ENCODE measurements around the gene SERPINH1. TPM values are rescaled to one million over a fixed set of nuclear protein-coding genes. Genes with fewer than 3 reads are reported as not detected.

SERPINH1 gene
- polyA plus RNA-seq, 2 of the 4 experiments (the other 2 are of a cell fraction): 70.7 to 162 TPM

DNA sequence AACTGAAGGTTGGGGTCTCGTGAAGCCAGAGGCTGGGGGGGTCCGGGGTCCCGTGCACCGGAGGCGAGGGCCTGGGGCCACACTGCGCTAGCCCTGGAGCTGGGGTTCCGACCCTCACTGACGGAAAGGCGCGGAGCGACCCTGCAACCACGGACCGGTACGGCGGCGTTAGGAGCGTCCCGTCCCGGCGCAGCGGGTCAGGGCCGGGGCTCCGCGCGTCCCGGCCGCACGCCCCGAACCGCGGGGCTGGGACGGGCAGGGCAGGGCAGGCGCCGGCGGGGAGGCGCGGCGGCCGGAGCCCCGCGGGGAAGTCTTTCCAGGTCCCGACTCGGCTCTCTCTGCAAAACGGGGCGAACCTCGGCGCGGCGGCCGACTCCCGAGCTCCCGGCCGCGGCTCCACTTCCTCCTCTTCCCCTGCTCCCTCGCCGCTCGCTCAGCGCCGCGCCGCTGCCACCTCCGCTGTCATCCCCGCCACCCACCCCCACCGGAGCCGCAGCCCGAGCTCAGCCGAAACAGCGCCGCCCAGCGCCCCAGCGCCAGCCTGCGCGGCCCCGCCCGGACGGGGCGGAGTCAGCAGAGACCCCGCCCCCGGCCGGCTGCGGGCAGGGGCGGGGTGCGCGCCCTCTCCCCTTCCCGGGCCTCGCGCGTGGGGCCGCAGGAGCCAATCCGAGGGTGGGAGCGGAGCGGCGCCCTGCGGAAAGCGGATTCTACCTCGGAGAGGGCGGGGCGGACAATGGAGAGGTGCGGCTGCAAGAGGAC is 36.4 kb upstream of the SERPINH1 start, which contains the start of gene GDPD5:
GDPD5 (minus strand) TSS at position 509 of the 759 bp plus-strand sequence. CDS start 48,206 bp downstream, outside the sequence.
- ATAC-seq (peak; percentile 81 to 90), DNase-seq (ENCODE audit: low read depth in 1 of 2, low spot score in 1 of 2) (peak; percentile 76 to 89), FAIRE-seq (no peak)
- H3K9me3 ChIP-seq: no peaks in the 10 kb centered on the region
- TF ChIP-seq ZNF302 (CRISPR knock-in tag; IDR thresholded peaks at IDR 0.05) (no peak), MYC (IDR thresholded peaks at IDR 0.05; ENCODE audit: borderline replicate concordance, low read length) (peak; percentile 24; the same call in 1 of the 2 replicates), TP53 (CRISPR knock-in tag; IDR thresholded peaks at IDR 0.05) (no peak), JUN (IDR thresholded peaks at IDR 0.05) (peak in 1 of 2 experiments; percentile 62; a peak in 1 of 5 replicates), RAD21 (conservative IDR thresholded peaks at IDR 0.05 in 1 of 2, IDR thresholded peaks at IDR 0.05 in 1 of 2) (peak; percentile 27 to 76; a peak in 3 of 5 replicates), MAZ (IDR thresholded peaks at IDR 0.05; ENCODE audit: borderline replicate concordance, low read depth, low read length) (0 out of 2 replicates have a peak, but pooled peaks have one; percentile 55), PHF8 (IDR thresholded peaks at IDR 0.05; ENCODE audit: borderline replicate concordance, low read depth) (peak; percentile 34; the same call in 1 of the 2 replicates), POLR2A (IDR thresholded peaks at IDR 0.05; ENCODE audit: low read length) (peak; percentile 37), RFX5 (IDR thresholded peaks at IDR 0.05) (no peak), SMC3 (IDR thresholded peaks at IDR 0.05) (peak; percentile 84)
- TF ChIP-seq, protein P1, sequence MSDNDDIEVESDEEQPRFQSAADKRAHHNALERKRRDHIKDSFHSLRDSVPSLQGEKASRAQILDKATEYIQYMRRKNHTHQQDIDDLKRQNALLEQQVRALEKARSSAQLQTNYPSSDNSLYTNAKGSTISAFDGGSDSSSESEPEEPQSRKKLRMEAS (IDR thresholded peaks at IDR 0.05): peak; percentile 63
- TF ChIP-seq, protein P2, sequence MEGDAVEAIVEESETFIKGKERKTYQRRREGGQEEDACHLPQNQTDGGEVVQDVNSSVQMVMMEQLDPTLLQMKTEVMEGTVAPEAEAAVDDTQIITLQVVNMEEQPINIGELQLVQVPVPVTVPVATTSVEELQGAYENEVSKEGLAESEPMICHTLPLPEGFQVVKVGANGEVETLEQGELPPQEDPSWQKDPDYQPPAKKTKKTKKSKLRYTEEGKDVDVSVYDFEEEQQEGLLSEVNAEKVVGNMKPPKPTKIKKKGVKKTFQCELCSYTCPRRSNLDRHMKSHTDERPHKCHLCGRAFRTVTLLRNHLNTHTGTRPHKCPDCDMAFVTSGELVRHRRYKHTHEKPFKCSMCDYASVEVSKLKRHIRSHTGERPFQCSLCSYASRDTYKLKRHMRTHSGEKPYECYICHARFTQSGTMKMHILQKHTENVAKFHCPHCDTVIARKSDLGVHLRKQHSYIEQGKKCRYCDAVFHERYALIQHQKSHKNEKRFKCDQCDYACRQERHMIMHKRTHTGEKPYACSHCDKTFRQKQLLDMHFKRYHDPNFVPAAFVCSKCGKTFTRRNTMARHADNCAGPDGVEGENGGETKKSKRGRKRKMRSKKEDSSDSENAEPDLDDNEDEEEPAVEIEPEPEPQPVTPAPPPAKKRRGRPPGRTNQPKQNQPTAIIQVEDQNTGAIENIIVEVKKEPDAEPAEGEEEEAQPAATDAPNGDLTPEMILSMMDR (IDR thresholded peaks at IDR 0.05): peak; percentile 83
- TF ChIP-seq, protein P3, sequence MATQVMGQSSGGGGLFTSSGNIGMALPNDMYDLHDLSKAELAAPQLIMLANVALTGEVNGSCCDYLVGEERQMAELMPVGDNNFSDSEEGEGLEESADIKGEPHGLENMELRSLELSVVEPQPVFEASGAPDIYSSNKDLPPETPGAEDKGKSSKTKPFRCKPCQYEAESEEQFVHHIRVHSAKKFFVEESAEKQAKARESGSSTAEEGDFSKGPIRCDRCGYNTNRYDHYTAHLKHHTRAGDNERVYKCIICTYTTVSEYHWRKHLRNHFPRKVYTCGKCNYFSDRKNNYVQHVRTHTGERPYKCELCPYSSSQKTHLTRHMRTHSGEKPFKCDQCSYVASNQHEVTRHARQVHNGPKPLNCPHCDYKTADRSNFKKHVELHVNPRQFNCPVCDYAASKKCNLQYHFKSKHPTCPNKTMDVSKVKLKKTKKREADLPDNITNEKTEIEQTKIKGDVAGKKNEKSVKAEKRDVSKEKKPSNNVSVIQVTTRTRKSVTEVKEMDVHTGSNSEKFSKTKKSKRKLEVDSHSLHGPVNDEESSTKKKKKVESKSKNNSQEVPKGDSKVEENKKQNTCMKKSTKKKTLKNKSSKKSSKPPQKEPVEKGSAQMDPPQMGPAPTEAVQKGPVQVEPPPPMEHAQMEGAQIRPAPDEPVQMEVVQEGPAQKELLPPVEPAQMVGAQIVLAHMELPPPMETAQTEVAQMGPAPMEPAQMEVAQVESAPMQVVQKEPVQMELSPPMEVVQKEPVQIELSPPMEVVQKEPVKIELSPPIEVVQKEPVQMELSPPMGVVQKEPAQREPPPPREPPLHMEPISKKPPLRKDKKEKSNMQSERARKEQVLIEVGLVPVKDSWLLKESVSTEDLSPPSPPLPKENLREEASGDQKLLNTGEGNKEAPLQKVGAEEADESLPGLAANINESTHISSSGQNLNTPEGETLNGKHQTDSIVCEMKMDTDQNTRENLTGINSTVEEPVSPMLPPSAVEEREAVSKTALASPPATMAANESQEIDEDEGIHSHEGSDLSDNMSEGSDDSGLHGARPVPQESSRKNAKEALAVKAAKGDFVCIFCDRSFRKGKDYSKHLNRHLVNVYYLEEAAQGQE (IDR thresholded peaks at IDR 0.05): no peak
- TF ChIP-seq, protein P4, sequence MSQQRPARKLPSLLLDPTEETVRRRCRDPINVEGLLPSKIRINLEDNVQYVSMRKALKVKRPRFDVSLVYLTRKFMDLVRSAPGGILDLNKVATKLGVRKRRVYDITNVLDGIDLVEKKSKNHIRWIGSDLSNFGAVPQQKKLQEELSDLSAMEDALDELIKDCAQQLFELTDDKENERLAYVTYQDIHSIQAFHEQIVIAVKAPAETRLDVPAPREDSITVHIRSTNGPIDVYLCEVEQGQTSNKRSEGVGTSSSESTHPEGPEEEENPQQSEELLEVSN (IDR thresholded peaks at IDR 0.05; ENCODE audit: borderline replicate concordance, low read depth): no peak
- ChIA-PET POLR2A (interaction anchor here (0.7 to 1.1 kb wide), 4 partner anchors 26 to 1112 kb away, joined by 4 to 5 read pairs (median 4); no protein-coding TSS in a partner anchor), CTCF (interaction anchor here (0.7 to 17.4 kb wide), 24 partner anchors 9 to 865 kb away, joined by 3 to 432 read pairs (median 4); no protein-coding TSS in a partner anchor)
- 0% methylated on average over 24 of the region's 99 CpGs for WGBS (ENCODE audit: missing lambda C conversion rate)
- H3K4me2 ChIP-seq: peak within 1 kb of the TSS; percentile 88
- H3K4me3 ChIP-seq: peak within 1 kb of the TSS; percentile 91
- H3K27ac ChIP-seq: peak within 1 kb of the TSS; percentile 95
- H3K4me1 ChIP-seq: peaks cover 16% of the 10 kb centered on the region

DNA sequence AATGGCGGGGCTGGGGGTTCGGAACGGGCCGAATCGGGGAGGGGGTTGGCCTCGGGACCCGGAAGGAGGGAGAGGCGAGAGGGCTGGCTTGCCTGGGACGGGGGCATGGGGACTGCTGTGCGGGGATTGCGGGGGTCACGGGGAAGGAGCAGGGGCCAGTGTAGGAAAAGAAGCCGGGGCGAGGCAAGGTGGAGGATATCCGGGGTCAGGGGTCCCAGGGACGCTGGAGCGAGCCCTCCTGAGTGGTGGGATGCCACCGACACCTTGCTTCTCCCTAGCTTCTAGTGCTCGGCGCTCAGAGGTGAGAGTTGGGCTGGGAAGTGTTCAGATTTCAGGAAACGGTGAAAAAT is 35.9 kb upstream of the SERPINH1 start:
- H3K27ac ChIP-seq: peak overlapping the region; percentile 95
- peak overlapping the region; percentile 88 for H3K4me2 ChIP-seq
- 6% methylated on average over 9 of the region's 21 CpGs for WGBS (ENCODE audit: missing lambda C conversion rate)
- ATAC-seq: peak in 1 of 2 experiments; percentile 8; a peak in 3 of 6 replicates
- TF ChIP-seq MAZ (IDR thresholded peaks at IDR 0.05; ENCODE audit: borderline replicate concordance, low read depth, low read length): no peak
- no peak for TF ChIP-seq JUN (IDR thresholded peaks at IDR 0.05)
- TF ChIP-seq RARB (CRISPR knock-in tag; IDR thresholded peaks at IDR 0.05): no peak
- no peak for TF ChIP-seq HEYL (CRISPR knock-in tag; IDR thresholded peaks at IDR 0.05)
- no peak for TF ChIP-seq SREBF2 (IDR thresholded peaks at IDR 0.05)
- no peak for TF ChIP-seq ZSCAN20 (CRISPR knock-in tag; IDR thresholded peaks at IDR 0.05)
- no peak for TF ChIP-seq GATA3 (IDR thresholded peaks at IDR 0.05; ENCODE audit: borderline replicate concordance)
- TF ChIP-seq CHD2 (IDR thresholded peaks at IDR 0.05; ENCODE audit: low read length, partially characterized antibody): no peak
- no peak for TF ChIP-seq KDM1A (IDR thresholded peaks at IDR 0.05; ENCODE audit: low read depth)
- no peak for TF ChIP-seq RAD21 (conservative IDR thresholded peaks at IDR 0.05 in 1 of 2, IDR thresholded peaks at IDR 0.05 in 1 of 2)
- TF ChIP-seq POLR2A (IDR thresholded peaks at IDR 0.05; ENCODE audit: low read length): no peak
- TF ChIP-seq CEBPB (IDR thresholded peaks at IDR 0.05): no peak
- TF ChIP-seq, protein P5, sequence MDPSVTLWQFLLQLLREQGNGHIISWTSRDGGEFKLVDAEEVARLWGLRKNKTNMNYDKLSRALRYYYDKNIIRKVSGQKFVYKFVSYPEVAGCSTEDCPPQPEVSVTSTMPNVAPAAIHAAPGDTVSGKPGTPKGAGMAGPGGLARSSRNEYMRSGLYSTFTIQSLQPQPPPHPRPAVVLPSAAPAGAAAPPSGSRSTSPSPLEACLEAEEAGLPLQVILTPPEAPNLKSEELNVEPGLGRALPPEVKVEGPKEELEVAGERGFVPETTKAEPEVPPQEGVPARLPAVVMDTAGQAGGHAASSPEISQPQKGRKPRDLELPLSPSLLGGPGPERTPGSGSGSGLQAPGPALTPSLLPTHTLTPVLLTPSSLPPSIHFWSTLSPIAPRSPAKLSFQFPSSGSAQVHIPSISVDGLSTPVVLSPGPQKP (IDR thresholded peaks at IDR 0.05; ENCODE audit: low read depth, low read length): no peak
- TF ChIP-seq FOXS1 (CRISPR knock-in tag; IDR thresholded peaks at IDR 0.05): no peak
- TF ChIP-seq MYC (IDR thresholded peaks at IDR 0.05; ENCODE audit: borderline replicate concordance, low read length): no peak
- TF ChIP-seq SMC3 (IDR thresholded peaks at IDR 0.05): no peak
- no peak for TF ChIP-seq HOXB13 (CRISPR knock-in tag; IDR thresholded peaks at IDR 0.05; ENCODE audit: low read depth)
- H3K4me3 ChIP-seq: peak overlapping the region; percentile 91
- ChIA-PET POLR2A (interaction anchor here (0.7 to 1.1 kb wide), 3 partner anchors 27 to 1112 kb away, joined by 4 to 5 read pairs (median 4); no protein-coding TSS in a partner anchor), CTCF (interaction anchor here (0.6 to 17.4 kb wide), 13 partner anchors 11 to 186 kb away, joined by 3 to 432 read pairs (median 4); no protein-coding TSS in a partner anchor)
- no peak for DNase-seq (ENCODE audit: low read depth in 1 of 2, low spot score in 1 of 2)
- no peak for FAIRE-seq
- H3K9me3 ChIP-seq: no peaks in the 10 kb centered on the region
- peaks cover 16% of the 10 kb centered on the region for H3K4me1 ChIP-seq
